Left lung (tissue), 10 donors: ENCODE results near the gene PFAS. TPM values are rescaled to one million over a fixed set of nuclear protein-coding genes. Genes with fewer than 3 reads are reported as not detected.
"Not testable (repeated sequence)": the region's sequence is repeated elsewhere in the genome, so short reads cannot be mapped to it uniquely, and the experiment has no call there.

ENCODE experiments used
- ATAC-seq: fragments of 200-7000 bp; cut with Tn5 transposase; one replicate; pipeline ENCODE4 v1.9.1; 2020; ENCODE audit warnings: moderate library complexity
- DNase-seq, 4 donors: peaks; one replicate each; pipeline ENCODE4 v3.0.0-alpha.2; 2013 to 2020
- H3K27ac ChIP-seq, 2 donors: fragments of 200-600 bp; sonication (generic) in 1 of 2; one replicate each; pipeline versions ENCODE4 v1.5.0 to v1.8.0; 2020 to 2021
- H3K27me3 ChIP-seq, 2 donors: fragments of 200-600 bp; sonication (generic) in 1 of 2; one replicate each; pipeline versions ENCODE4 v1.5.0 to v1.8.0; 2020 to 2021
- H3K36me3 ChIP-seq, 2 donors: fragments of 200-600 bp; sonication (generic) in 1 of 2; one replicate each; pipeline versions ENCODE4 v1.5.0 to v1.8.0; 2020 to 2021
- H3K4me1 ChIP-seq, 2 donors: fragments of 200-600 bp; one replicate each; pipeline ENCODE4 v1.8.0; 2021
- H3K4me3 ChIP-seq, 2 donors: fragments of 200-600 bp; sonication (generic) in 1 of 2; one replicate each; pipeline versions ENCODE4 v1.5.0 to v1.8.0; 2020 to 2021; ENCODE audit warnings: mild to moderate bottlenecking in 1 of 2
- H3K9me3 ChIP-seq, 2 donors: fragments of 200-600 bp; sonication (generic) in 1 of 2; one replicate each; pipeline versions ENCODE4 v1.5.0 to v1.8.0; 2020 to 2021
- CTCF ChIP-seq, 2 donors: fragments of 200-600 bp; sonication (generic) in 1 of 2; IDR thresholded peaks; one replicate each; pipeline versions ENCODE4 v1.5.0 to v1.8.0; 2021; ENCODE audit warnings: antibody characterized with exemption in 2 of 2
- intact Hi-C, 2 donors: fragments of 100-400 bp; cut with DNase I; formaldehyde crosslinking; loops; one replicate each; pipeline versions ENCODE4 v1.11.2 to v1.14.2; 2022
- polyA plus RNA-seq, 6 donors: library from polyadenylated mRNA; unstranded; fragments of 120-200 nt; gene quantifications; one replicate each; pipeline ENCODE4 v1.2.1, GENCODE V29; 2013; ENCODE audit not compliant: insufficient read length in 6 of 6
- total RNA-seq, 2 donors: library from RNA; stranded (reverse); fragmentation: NEBNext Ultra II Directional; extraction: Animal tissue kit (Norgen Biotek cat#: 25700); gene quantifications; one replicate each; pipeline ENCODE4 v1.2.1, GENCODE V29; 2021
- donor health status: DM: no; HTN: yes; CAD: no.
- donor health status: DM: no; HTN: no; CAD: no.

PFAS gene
- total and polyA plus RNA-seq, 8 donors = 25.9 to 51.0 (median 41.7) TPM

- Histone ChIP-seq H3K4me1 (peaks cover 5 to 23% of the 10 kb centered on the region in 2 donors), H3K36me3 (no peaks in the 10 kb centered on the region), H3K9me3 (no peaks in the 10 kb centered on the region), H3K4me3 (peak within 1 kb of the TSS; percentile 39 to 57), H3K27me3 (no peaks in the 10 kb centered on the region), H3K27ac (peak within 1 kb of the TSS; percentile 86 to 88)
- intact Hi-C loops = no loop called here
- DNase-seq (peak; percentile 91 to 97 (median 96)), ATAC-seq (peak; percentile 98)
- no peak for TF ChIP-seq CTCF (IDR thresholded peaks at IDR 0.05)
Observed at GRCh38 chr17:8209907-8210760, 39.0 kb upstream of the PFAS start, which contains the start of gene AURKB. Gene AURKB (minus strand): TSS chr17:8210575. CDS start chr17:8210224, 351 bp downstream.

- ATAC-seq = peak; percentile 49
- no peak for TF ChIP-seq CTCF (IDR thresholded peaks at IDR 0.05)
- intact Hi-C loops = no loop called here
Observed at GRCh38 chr17:8210761-8211458, 38.2 kb upstream of the PFAS start.

GRCh38 chr17:8212312-8213180 lies 36.5 kb upstream of the PFAS start:
- no peak overlapping the region for H3K27ac ChIP-seq
- H3K27me3 ChIP-seq = no peaks in the 10 kb centered on the region
- H3K36me3 ChIP-seq = no peaks in the 10 kb centered on the region
- H3K9me3 ChIP-seq = no peaks in the 10 kb centered on the region
- intact Hi-C loops = no loop called here
- DNase-seq (no peak), ATAC-seq (no peak)
- peaks cover 5 to 23% of the 10 kb centered on the region in 2 donors for H3K4me1 ChIP-seq
- H3K4me3 ChIP-seq = no peak overlapping the region
- no peak for TF ChIP-seq CTCF (IDR thresholded peaks at IDR 0.05)

More at GRCh38 chr17:8210761-8211458, 38.2 kb upstream of the PFAS start:
- Histone ChIP-seq H3K27me3 (no peaks in the 10 kb centered on the region), H3K27ac (peak overlapping the region; percentile 86 to 88), H3K9me3 (no peaks in the 10 kb centered on the region), H3K36me3 (no peaks in the 10 kb centered on the region), H3K4me1 (peaks cover 5 to 23% of the 10 kb centered on the region in 2 donors), H3K4me3 (peak overlapping the region; percentile 39 to 57)
- no peak for DNase-seq

GRCh38 chr17:8214000-8214399 lies 35.1 kb upstream of the PFAS start:
- DNase-seq, H3K4me3 ChIP-seq, H3K36me3 ChIP-seq, H3K27ac ChIP-seq, H3K27me3 ChIP-seq, intact Hi-C loops, ATAC-seq, H3K9me3 ChIP-seq: not testable (repeated sequence)
- H3K4me1 ChIP-seq = peaks cover 5 to 23% of the 10 kb centered on the region in 2 donors
